Measurements from ENCODE around the gene TAS2R7.

TAS2R7 gene

DNA sequence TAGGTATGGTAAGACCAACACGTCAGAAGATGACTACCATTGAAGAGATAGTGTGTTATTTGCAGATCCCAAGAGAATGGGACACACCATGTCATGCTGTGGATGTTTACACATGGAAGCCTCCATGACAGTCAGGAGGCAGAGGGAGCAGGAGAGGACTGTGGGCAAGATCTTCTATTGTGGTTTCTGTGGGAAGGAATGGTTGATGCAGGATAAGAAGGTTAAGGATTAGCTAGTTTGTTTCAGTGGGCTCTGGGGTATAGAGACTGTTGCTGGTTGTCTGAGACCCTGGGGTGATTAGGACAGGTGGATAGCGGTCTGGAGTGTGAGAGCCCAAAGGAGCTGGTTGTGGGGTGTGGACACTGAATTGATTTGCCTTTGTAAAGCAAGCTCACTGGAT, 23.3 kb downstream of the TAS2R7 start:
- no peak overlapping the region for H3K27ac ChIP-seq (ENCODE audit: low read length)
- H3K4me3 ChIP-seq (ENCODE audit: low read length) = no peak overlapping the region
- no peaks in the 10 kb centered on the region for H3K27me3 ChIP-seq (replicated peaks; ENCODE audit: insufficient read depth, low read length)
- no peak overlapping the region for H2AFZ ChIP-seq (ENCODE audit: low read length)
- H3K79me2 ChIP-seq (ENCODE audit: low read length) = no peaks in the 10 kb centered on the region
- no peaks in the 10 kb centered on the region for H3F3A ChIP-seq (ENCODE audit: insufficient read depth, low read length)
- H3K36me3 ChIP-seq (replicated peaks; ENCODE audit: insufficient read depth, low read length) = no peaks in the 10 kb centered on the region
- no peaks in the 10 kb centered on the region for H3K4me1 ChIP-seq (ENCODE audit: low read length)
- no peaks in the 10 kb centered on the region for H3K9me2 ChIP-seq (replicated peaks; ENCODE audit: insufficient read depth, low read length)
- no peaks in the 10 kb centered on the region for H3K9me3 ChIP-seq (replicated peaks; ENCODE audit: insufficient read depth, low read length)
- no peak overlapping the region for H3K9ac ChIP-seq (ENCODE audit: low read length)
- no peak for DNase-seq
- TF ChIP-seq EZH2phosphoT487 (IDR thresholded peaks at IDR 0.05; ENCODE audit: low read length) = no peak
- TF ChIP-seq EZH2 (optimal IDR thresholded peaks at IDR 0.05; ENCODE audit: low read depth, low read length) = no peak
- no peak for TF ChIP-seq CTCF (IDR thresholded peaks at IDR 0.05; ENCODE audit: low read length)
- no peak overlapping the region for H3K4me2 ChIP-seq (ENCODE audit: low read depth, low read length)
- H4K20me1 ChIP-seq (ENCODE audit: insufficient read depth, low read length) = no peaks in the 10 kb centered on the region

- H2AFZ ChIP-seq (ENCODE audit: low read length) = no peak overlapping the region
- H3K36me3 ChIP-seq (replicated peaks; ENCODE audit: insufficient read depth, low read length) = no peaks in the 10 kb centered on the region
- H3K4me2 ChIP-seq (ENCODE audit: low read depth, low read length) = no peak overlapping the region
- no peaks in the 10 kb centered on the region for H3K4me1 ChIP-seq (ENCODE audit: low read length)
- H4K20me1 ChIP-seq (ENCODE audit: insufficient read depth, low read length) = no peaks in the 10 kb centered on the region
- no peaks in the 10 kb centered on the region for H3K9me3 ChIP-seq (replicated peaks; ENCODE audit: insufficient read depth, low read length)
- no peak overlapping the region for H3K9ac ChIP-seq (ENCODE audit: low read length)
- DNase-seq = no peak
- no peaks in the 10 kb centered on the region for H3K9me2 ChIP-seq (replicated peaks; ENCODE audit: insufficient read depth, low read length)
- H3K27me3 ChIP-seq (replicated peaks; ENCODE audit: insufficient read depth, low read length) = no peaks in the 10 kb centered on the region
- H3K27ac ChIP-seq (ENCODE audit: low read length) = no peak overlapping the region
- no peak overlapping the region for H3K4me3 ChIP-seq (ENCODE audit: low read length)
- no peaks in the 10 kb centered on the region for H3K79me2 ChIP-seq (ENCODE audit: low read length)
- no peak for TF ChIP-seq EZH2 (optimal IDR thresholded peaks at IDR 0.05; ENCODE audit: low read depth, low read length)
- peak; percentile 46 for TF ChIP-seq CTCF (IDR thresholded peaks at IDR 0.05; ENCODE audit: low read length)
- H3F3A ChIP-seq (ENCODE audit: insufficient read depth, low read length) = no peaks in the 10 kb centered on the region
These were observed 31.2 kb downstream of the TAS2R7 start for GRCh38 chr12:10771132-10771733.

GRCh38 chr12:10759657-10760056, 42.8 kb downstream of the TAS2R7 start:
- H3K79me2 ChIP-seq (ENCODE audit: low read length) = no peaks in the 10 kb centered on the region
- no peaks in the 10 kb centered on the region for H4K20me1 ChIP-seq (ENCODE audit: insufficient read depth, low read length)

More at GRCh38 chr12:10759657-10760056, 42.8 kb downstream of the TAS2R7 start:
- Histone ChIP-seq H3K4me2 (ENCODE audit: low read depth, low read length) (no peak overlapping the region), H3K27ac (ENCODE audit: low read length) (no peak overlapping the region), H3F3A (ENCODE audit: insufficient read depth, low read length) (no peaks in the 10 kb centered on the region), H3K36me3 (replicated peaks; ENCODE audit: insufficient read depth, low read length) (no peaks in the 10 kb centered on the region), H3K9me3 (replicated peaks; ENCODE audit: insufficient read depth, low read length) (no peaks in the 10 kb centered on the region), H3K27me3 (replicated peaks; ENCODE audit: insufficient read depth, low read length) (no peaks in the 10 kb centered on the region), H3K4me3 (ENCODE audit: low read length) (no peak overlapping the region), H3K4me1 (ENCODE audit: low read length) (no peaks in the 10 kb centered on the region), H3K9ac (ENCODE audit: low read length) (no peak overlapping the region), H3K9me2 (replicated peaks; ENCODE audit: insufficient read depth, low read length) (no peaks in the 10 kb centered on the region), H2AFZ (ENCODE audit: low read length) (no peak overlapping the region)
- DNase-seq = no peak
- TF ChIP-seq CTCF (IDR thresholded peaks at IDR 0.05; ENCODE audit: low read length) = no peak
- TF ChIP-seq EZH2phosphoT487 (IDR thresholded peaks at IDR 0.05; ENCODE audit: low read length) = no peak
- TF ChIP-seq EZH2 (optimal IDR thresholded peaks at IDR 0.05; ENCODE audit: low read depth, low read length) = no peak

Measured in MM.1S (cell line).